Right ventricle myocardium superior (tissue), 1 donor: ENCODE measurements around the gene ATP2B3. TPM values are rescaled to one million over a fixed set of nuclear protein-coding genes. Genes with fewer than 3 reads are reported as not detected.
A peak's percentile ranks its signal among the peaks of the same experiment; 100 is the strongest.

Experiments
- ATAC-seq: fragments of 200-7000 bp; cut with Tn5 transposase; one replicate; pipeline ENCODE4 v1.9.1; 2020; ENCODE audit warnings: mild to moderate bottlenecking; ENCODE audit not compliant: poor library complexity
- DNase-seq: peaks from one replicate; pipeline ENCODE4 v3.0.0-alpha.2; 2020
- intact Hi-C: fragments of 100-400 bp; cut with DNase I; formaldehyde crosslinking; loops from one replicate; pipeline ENCODE4 v1.11.2; 2022
- total RNA-seq: library from RNA; stranded (reverse); fragmentation: NEBNext Ultra II Directional; extraction: Animal tissue kit (Norgen Biotek cat#: 25700); gene quantifications from one replicate; pipeline ENCODE4 v1.2.1, GENCODE V29; 2021
- donor health status: DM: no; HTN: yes; CAD: no; lungs with severe emphysema.

The ATP2B3 gene
- total RNA-seq, 1 donor from 2014 or later: not detected

GRCh38 chrX:153621949-153622598, 104.6 kb downstream of the ATP2B3 start:
- intact Hi-C loops: no loop called here
- no peak for DNase-seq
- no peak for ATAC-seq

GRCh38 chrX:153622661-153623309, 105.3 kb downstream of the ATP2B3 start:
- ATAC-seq (no peak), DNase-seq (no peak)
- intact Hi-C loops: no loop called here

- DNase-seq (peak; percentile 16), ATAC-seq (no peak)
- intact Hi-C loops: no loop called here
Measured at GRCh38 chrX:153623310-153624029, 106.0 kb downstream of the ATP2B3 start.

- peak; percentile 17 for DNase-seq
- no peak for ATAC-seq
- intact Hi-C loops: no loop called here
Measured at GRCh38 chrX:153624196-153625091, 107.0 kb downstream of the ATP2B3 start.

- ATAC-seq (no peak), DNase-seq (no peak)
- intact Hi-C loops: no loop called here
Measured at GRCh38 chrX:153625271-153626024, 108.0 kb downstream of the ATP2B3 start.

GRCh38 chrX:153626025-153626633, 108.7 kb downstream of the ATP2B3 start:
- DNase-seq (peak; percentile 10), ATAC-seq (no peak)
- intact Hi-C loops: no loop called here

GRCh38 chrX:153626863-153627674, 109.6 kb downstream of the ATP2B3 start:
- ATAC-seq (no peak), DNase-seq (peak; percentile 16)
- intact Hi-C loops: no loop called here

- peak; percentile 19 for DNase-seq
- intact Hi-C loops: no loop called here
- ATAC-seq: no peak
Measured at GRCh38 chrX:153627675-153628111, 110.3 kb downstream of the ATP2B3 start.

GRCh38 chrX:153628129-153628528, 110.7 kb downstream of the ATP2B3 start:
- ATAC-seq (no peak), DNase-seq (no peak)
- intact Hi-C loops: no loop called here

- peak; percentile 8 for DNase-seq
Measured at GRCh38 chrX:153628665-153629064, 111.2 kb downstream of the ATP2B3 start.

GRCh38 chrX:153631346-153631745, 113.9 kb downstream of the ATP2B3 start:
- DNase-seq (no peak), ATAC-seq (no peak)
- intact Hi-C loops: no loop called here

More at GRCh38 chrX:153628665-153629064, 111.2 kb downstream of the ATP2B3 start:
- no peak for ATAC-seq
- intact Hi-C loops: no loop called here

GRCh38 chrX:153631907-153632594, 114.6 kb downstream of the ATP2B3 start:
- ATAC-seq (no peak), DNase-seq (no peak)
- intact Hi-C loops: no loop called here

Other genes with a start within 250 kb of the ATP2B3 start
- gene PNMA6F, start 195.9 kb upstream of the ATP2B3 start, total RNA-seq: not detected
- 5.1 TPM for gene ZNF275, start 183.5 kb upstream of the ATP2B3 start, total RNA-seq
- gene PNMA6E, start 116.3 kb upstream of the ATP2B3 start, total RNA-seq: not detected
- gene ZFP92, start 106.2 kb upstream of the ATP2B3 start, total RNA-seq: 0.65 TPM
- 0.19 TPM for gene TREX2, start 71.6 kb upstream of the ATP2B3 start, total RNA-seq
- gene HAUS7, start 47.1 kb upstream of the ATP2B3 start, total RNA-seq: 18.6 TPM
- 35.3 TPM for gene BGN, start 22.7 kb upstream of the ATP2B3 start, total RNA-seq
- 40.7 TPM for gene CCNQ, start 81.5 kb downstream of the ATP2B3 start, total RNA-seq
- not detected for gene DUSP9, start 129.6 kb downstream of the ATP2B3 start, total RNA-seq
- gene PNCK, start 156.2 kb downstream of the ATP2B3 start, total RNA-seq: 8.1 TPM
- gene SLC6A8, start 170.3 kb downstream of the ATP2B3 start, total RNA-seq: 192 TPM
- 86.4 TPM for gene BCAP31, start 206.7 kb downstream of the ATP2B3 start, total RNA-seq
- gene ABCD1, start 207.2 kb downstream of the ATP2B3 start, total RNA-seq: 14.7 TPM
- 1.5 TPM for gene PLXNB3, start 246.6 kb downstream of the ATP2B3 start, total RNA-seq